Measurements from ENCODE around the gene PIM3. TPM values are rescaled to one million over a fixed set of nuclear protein-coding genes. Genes with fewer than 3 reads are reported as not detected.

The PIM3 gene
- total RNA-seq, 1 donor from 2014 or later: 48.5 TPM

DNA sequence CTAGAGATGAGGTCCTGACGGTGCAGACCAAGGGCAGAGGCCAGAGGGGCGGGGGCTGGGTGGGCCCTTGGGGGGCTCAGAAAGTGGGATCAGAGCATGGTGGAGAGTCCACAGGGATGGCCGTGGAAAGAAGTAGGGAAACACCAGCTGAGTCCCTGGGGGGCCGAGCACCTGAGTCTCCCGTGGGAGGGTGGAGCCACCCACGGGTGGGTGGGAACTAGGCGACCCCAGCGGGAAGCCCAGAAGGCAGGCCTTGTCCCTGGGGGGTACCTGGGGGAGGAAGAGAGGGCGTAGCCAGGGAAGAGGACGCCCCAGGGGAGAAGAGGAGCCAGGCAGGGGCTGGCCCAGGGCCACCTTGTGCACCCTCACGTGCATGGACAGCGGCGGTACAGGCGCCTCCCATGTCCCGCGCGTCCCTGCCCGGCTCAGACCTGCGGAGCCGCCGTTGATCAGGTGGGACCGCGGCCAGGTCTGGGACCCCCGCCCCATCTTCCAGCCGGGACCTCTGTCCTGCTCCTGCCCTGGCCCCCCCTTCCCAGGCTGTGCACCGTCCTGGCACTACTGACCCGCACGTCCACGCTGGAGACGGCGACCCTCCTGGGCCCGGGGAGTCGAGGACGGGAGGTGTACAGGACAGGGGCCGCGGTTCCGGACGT, 31.9 kb upstream of the PIM3 start:
- no peak for DNase-seq

DNA sequence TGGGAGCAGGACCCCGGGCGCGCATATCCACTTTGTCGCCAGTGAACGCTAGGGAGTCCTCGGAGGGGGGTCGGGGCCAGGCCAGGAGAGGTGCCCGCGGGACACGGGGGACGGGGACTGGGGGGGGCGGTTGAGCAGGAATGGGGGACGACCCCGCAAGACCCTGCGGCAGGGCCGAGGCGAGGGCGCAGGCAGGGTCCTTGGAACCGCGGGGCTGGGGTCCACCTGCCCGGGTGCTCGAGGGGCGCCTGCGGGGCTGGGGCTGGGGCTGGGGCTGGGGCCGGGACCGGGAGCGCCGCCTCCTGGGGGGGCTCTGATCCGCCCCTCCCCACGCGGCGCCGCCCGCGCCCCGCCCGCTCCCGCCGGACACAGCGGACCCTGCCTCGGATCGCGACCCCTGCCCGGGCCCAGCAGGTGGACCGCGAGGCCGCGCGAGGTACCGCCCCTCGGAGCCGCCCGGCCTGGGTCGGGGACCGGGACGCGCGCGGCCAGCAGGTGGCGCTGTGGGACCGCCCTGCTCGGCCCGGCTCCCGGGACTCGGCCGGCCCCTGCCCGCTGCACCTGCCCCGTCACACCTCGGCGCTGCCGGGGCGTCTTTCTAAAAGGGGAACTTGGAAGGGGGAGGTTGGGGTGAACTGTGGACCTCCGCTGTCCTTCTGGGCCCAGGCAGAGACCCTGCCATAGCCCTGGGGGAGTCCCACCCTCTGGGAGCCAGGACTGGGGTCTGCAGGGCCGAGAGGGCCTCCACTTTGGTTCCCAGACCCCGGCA, 31.2 kb upstream of the PIM3 start:
- DNase-seq: no peak

GRCh38 chr22:49929994-49930575, 30.5 kb upstream of the PIM3 start:
- no peak for DNase-seq

GRCh38 chr22:49930596-49931412, 29.8 kb upstream of the PIM3 start:
- DNase-seq: peak; percentile 51

- no peak for DNase-seq
Measured at GRCh38 chr22:49933236-49934159, 27.1 kb upstream of the PIM3 start.

DNA sequence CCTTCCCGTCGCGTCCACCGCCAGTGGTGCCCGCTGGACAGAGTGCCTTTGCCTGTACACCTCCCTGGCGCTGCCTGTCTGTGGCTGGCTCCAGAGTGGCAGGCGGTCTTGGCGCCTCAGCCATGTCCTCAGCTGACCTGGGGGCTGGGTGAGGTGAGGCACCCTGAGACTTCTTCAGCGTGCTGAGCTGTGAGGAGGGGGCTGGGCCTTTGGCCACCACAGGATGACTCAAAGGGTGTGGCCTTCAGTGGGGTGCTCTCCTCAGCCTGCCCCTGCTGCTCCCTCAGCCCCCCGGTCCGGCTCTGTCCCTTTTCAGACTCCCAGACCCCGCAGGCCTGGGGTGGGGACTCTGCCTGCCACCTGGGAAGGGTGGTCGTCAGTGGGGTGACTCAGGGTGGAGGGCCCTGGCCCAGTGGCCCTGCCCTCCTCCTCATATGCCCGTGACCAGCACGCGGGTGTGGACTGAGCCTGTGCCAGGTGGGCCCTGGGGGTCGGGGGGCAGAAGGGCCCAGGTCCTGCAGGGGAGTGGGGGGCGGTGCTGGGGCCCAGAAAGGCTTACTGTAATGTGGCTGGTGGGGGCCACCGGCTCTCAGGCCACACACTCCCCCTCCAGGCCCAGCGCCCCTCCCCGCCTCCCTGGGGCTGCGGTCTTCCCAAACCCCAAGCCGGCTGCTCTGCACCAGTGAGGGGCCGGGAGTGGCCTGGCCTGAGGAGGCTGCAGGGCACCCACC, 26.2 kb upstream of the PIM3 start:
- no peak for DNase-seq

DNA sequence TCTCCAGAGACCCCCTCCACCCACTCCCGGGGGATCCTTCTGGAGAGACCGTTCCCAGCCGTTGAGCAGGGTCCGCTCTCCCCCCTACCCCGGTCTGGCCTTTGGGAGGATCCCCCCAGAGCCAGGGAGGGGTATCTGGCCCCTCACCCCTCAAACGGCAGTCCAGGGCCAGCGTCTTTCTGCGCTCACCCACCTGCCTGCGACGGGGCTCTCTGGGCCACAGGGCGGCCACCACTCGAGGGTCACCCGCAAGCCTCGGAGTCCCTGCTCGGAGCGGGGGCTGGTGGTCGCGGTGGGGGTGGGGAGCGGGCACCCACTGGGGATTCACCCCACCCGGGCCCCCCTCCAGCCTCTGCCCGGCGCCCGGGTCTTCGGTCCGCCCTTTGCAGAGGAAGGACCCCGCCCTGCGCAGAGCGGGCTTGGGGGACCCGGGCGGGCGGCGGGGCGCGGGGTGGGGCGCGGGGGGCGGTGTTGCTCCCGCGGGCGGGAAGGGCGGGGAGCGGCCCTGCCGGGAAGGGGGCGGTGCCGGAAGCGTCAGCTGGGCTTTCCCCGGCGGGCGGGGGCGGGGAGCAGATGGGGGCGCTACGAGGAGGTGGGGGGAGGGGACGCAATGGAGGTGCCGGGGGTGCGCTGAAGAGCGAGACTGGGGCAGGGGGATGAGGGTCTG, 25.5 kb upstream of the PIM3 start:
- DNase-seq: peak; percentile 40

GRCh38 chr22:49935561-49935960, 25.0 kb upstream of the PIM3 start:
- no peak for DNase-seq

- peak; percentile 44 for DNase-seq
Measured at GRCh38 chr22:49936018-49936972, 24.3 kb upstream of the PIM3 start.

DNA sequence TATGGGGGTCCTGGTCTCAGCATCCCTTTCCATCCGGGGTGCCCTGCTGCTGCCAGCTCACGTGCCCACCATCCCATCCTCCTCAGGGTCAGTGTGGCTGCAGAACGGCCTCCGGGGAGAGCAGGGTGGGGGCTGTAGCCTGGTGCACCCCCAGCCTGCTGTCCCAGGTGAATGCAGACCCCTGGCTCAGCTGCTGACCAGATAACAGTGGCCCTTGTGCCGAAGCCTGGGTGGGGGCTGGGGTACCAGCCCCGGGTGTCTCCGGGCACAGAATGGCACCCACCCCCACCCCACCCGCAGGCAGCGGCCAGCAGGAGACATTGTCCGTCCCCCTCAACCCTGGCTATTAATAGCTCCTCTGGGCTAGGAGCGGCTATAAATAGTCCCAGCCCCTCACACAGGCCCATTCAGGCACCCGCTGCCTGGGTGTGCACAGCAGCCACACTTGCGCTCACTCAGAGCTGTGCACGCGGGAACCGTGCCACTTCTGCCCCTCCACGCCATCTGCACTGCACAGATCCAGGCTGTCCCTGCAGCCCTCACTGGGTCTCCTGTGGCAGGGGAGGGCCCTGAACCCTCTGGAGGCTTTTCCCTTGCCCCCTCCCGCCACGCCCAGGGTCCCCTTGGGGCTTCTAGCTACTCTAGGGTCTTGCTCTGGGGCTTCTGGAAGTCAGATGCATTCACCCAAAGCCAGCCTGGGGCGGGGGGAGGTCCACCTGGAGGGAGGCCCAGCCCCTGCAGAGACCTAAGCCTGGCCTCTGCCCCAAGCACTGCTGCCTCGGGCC, 23.4 kb upstream of the PIM3 start:
- DNase-seq: no peak

DNA sequence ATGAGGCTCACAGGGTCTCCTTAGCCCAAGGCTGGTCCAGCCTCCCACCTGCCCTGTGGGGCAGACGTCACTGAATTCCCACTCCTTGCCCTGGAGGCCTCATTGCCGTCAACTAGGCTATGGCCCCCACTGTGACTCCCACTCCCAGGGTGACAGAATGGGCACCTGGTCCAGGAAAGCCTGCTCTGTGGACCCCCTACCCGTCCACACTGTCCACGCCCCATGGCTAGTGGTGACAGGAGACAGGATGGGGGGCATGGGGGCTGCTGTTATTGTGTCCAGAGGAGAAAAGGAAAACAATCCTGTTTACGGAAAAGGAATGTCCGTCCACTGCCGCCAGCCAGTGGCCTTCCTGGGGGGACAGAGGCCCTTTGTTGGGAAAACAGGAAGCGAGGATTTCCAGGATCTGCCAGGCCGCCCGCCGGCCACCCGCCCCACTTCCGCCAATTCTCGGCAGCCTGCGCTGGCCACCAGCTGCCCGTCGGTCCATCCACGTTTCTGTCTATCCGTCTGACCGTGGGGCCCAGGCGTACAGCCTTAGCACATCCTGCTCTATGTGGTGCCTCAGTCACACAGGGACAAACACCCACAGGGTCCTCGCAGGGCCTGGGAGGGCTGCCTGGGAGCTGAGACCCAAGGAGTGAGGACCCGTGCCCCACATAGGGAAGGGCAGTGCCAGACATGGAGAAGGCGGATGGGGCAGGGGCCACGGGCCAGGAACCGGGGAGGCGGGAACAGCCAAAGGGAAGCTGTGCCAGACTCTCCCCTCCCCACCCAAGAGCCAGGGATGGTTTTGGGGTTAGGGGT, 22.6 kb upstream of the PIM3 start:
- peak; percentile 27 for DNase-seq

- no peak for DNase-seq
Measured at GRCh38 chr22:49938565-49939136, 21.9 kb upstream of the PIM3 start.

DNA sequence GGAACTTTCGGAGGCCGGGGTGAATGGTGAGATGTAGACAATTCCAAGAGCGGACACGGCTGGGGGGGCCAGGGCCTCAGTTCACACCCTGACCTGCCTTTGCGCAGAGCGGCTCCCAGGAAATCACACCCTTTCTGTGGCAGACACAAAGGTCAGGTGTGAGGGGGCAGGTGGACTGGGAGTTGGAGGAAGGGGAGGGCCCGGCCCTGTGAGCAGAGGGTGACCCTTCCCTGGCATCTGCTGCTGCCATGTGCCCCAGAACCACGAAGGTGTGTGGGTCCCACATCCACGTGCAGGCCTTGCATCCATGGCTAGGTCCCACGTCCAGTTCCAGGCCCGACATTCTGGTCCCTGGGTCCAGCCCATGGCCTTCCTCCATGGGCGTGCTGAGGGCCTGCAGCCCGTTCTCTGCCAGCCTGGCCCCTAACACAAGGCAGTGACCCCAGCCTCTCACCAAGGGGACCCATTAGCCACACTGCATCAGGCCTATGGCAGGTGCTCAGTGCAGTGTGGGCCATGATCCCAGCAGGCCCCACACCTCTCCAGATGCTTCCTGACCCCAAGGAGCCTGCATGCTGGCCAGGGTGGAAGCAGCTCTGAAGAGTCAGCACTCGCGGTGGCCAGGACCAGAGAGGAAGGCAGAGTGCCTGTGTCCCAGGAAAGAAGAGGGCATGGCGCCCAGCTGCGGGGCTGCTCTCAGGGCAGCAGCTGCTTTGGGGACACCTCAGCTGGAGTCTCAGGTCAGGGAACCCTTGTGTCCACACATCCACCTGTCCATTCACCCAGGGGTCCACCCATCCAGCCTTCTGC, 18.9 kb upstream of the PIM3 start:
- DNase-seq: no peak

DNA sequence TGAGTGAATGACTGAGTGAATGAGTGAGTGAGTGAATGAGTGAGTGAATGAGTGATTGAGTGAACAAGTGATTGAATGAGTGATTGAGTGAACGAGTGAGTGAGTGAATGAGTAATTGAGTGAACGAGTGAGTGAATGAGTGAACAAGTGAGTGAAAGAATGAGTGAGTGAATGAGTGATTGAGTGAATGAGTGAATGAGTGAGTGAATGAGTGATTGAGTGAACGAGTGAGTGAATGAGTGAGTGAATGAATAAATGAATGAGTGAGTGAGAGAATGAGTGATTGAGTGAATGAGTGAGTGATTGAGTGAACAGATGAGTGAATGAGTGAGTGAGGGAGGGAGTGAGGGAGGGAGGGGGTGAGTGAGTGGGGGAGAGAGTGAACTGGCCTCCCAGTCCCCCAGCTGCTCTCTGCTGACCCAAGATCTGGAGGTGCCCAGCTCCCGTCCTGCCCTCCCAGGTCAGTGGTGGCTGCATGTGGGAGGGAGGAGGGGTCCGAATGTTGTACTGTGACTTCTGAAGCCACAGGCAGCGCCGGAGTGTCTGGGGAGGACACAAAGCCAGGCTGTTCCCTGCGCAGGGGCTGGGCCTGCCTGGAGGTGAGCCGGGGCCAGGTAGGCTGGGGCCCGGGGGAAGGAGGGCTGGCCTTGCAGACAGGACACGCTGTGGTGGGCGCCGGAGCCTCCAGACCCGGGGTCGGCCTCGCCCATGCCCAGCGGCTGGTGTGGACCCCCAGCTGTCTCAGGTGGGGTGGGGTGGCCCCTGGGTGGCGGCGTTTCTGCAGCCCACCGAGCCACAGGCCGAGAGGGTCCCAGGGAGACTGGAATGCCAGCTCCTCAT, 17.8 kb upstream of the PIM3 start:
- DNase-seq: no peak

DNA sequence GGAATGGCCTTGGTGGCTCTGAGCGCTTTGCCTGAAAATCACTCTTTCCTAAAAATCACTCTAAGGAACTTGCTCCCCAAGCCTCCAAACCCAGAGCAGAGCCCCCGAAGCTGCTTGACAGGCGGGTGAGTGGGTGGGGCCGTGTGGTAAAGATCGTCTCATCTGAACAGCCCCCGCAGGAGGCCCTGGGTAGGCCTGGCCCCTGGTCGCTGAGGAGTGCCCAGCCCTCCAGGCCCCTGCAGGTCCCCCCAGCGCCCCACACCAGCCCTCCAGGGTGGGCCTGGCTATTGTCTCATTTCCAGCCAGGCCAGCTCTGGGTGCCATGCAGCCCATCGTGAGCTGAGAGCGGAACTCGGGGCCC, 17.2 kb upstream of the PIM3 start:
- no peak for DNase-seq

Measured in skin of body (tissue), 2 donors.